ENCODE measurements around the gene NOG.

The NOG gene

GRCh38 chr17:56593646-56594319 is at the start of gene NOG:
NOG (plus strand) TSS chr17:56593699; CDS start chr17:56594224, 525 bp downstream.
- DNase-seq, result no peak

- DNase-seq, result no peak
Measured at GRCh38 chr17:56545106-56545505, 48.4 kb upstream of the NOG start.

GRCh38 chr17:56545930-56546329 is 47.6 kb upstream of the NOG start:
- DNase-seq, result no peak

GRCh38 chr17:56548661-56549060 is 44.8 kb upstream of the NOG start:
- DNase-seq, result no peak

- no peak for DNase-seq
Measured at GRCh38 chr17:56549501-56549900, 44.0 kb upstream of the NOG start.

- no peak for DNase-seq
Measured at GRCh38 chr17:56557682-56558081, 35.8 kb upstream of the NOG start.

- DNase-seq, result no peak
Measured at GRCh38 chr17:56558088-56558487, 35.4 kb upstream of the NOG start.

GRCh38 chr17:56570199-56570598 is 23.3 kb upstream of the NOG start:
- DNase-seq, result no peak

- DNase-seq, result no peak
Measured at GRCh38 chr17:56571456-56571855, 22.0 kb upstream of the NOG start.

GRCh38 chr17:56577190-56577842 is 16.2 kb upstream of the NOG start:
- DNase-seq, result no peak

- DNase-seq, result no peak
Measured at GRCh38 chr17:56577843-56578204, 15.7 kb upstream of the NOG start.

GRCh38 chr17:56581635-56582627 is 11.6 kb upstream of the NOG start:
- DNase-seq, result no peak

GRCh38 chr17:56583772-56584171 is 9.7 kb upstream of the NOG start:
- no peak for DNase-seq

- DNase-seq, result no peak
Measured at GRCh38 chr17:56587298-56587697, 6.2 kb upstream of the NOG start.

- DNase-seq, result no peak
Measured at GRCh38 chr17:56592487-56593085, 913 bp upstream of the NOG start.

GRCh38 chr17:56593086-56593645 is 333 bp upstream of the NOG start:
- DNase-seq, result no peak

- DNase-seq, result no peak
Measured at GRCh38 chr17:56594320-56595107, 1.0 kb downstream of the NOG start.

GRCh38 chr17:56595108-56595418 is 1.6 kb downstream of the NOG start:
- DNase-seq, result no peak

GRCh38 chr17:56595831-56596690 is 2.6 kb downstream of the NOG start:
- DNase-seq, result no peak

- DNase-seq, result no peak
Measured at GRCh38 chr17:56596691-56597494, 3.4 kb downstream of the NOG start.

All from DMS79 (cell line).